Thyroid gland (tissue), 4 donors: ENCODE measurements around the gene OTOF. TPM values are rescaled to one million over a fixed set of nuclear protein-coding genes. Genes with fewer than 3 reads are reported as not detected.

ENCODE experiments used
- DNase-seq, 2 donors: peaks; one replicate each; pipeline ENCODE4 v3.0.0-alpha.2; 2019
- H3K27ac ChIP-seq, 3 donors: fragments of 200-600 bp; sonication (generic); 1 replicate in 2 of 3; 2 replicates in 1 of 3; pipeline ENCODE4 v1.5.1; 2016 to 2019; ENCODE audit warnings: mild to moderate bottlenecking in 1 of 3, moderate library complexity in 1 of 3
- H3K27me3 ChIP-seq: fragments of 200-600 bp; sonication (generic); one replicate; pipeline ENCODE4 v1.5.1; 2019
- H3K36me3 ChIP-seq, 2 donors: fragments of 200-600 bp; sonication (generic); one replicate each; pipeline ENCODE4 v1.5.1; 2016 to 2019
- H3K4me1 ChIP-seq, 2 donors: fragments of 200-600 bp; sonication (generic); one replicate each; pipeline ENCODE4 v1.5.1; 2017 to 2019
- H3K4me3 ChIP-seq, 3 donors: fragments of 200-600 bp; sonication (generic); replicated peaks in 1 of 3; 1 replicate in 2 of 3; 2 replicates in 1 of 3; pipeline ENCODE4 v1.5.1; 2016; ENCODE audit warnings: mild to moderate bottlenecking in 1 of 3
- H3K9me3 ChIP-seq: fragments of 200-600 bp; sonication (generic); one replicate; pipeline ENCODE4 v1.5.1; 2017
- POLR2A ChIP-seq, 2 donors: fragments of 450-650 bp; IDR thresholded peaks; one replicate each; pipeline ENCODE4 v1.6.1; 2017; ENCODE audit warnings: antibody characterized with exemption in 2 of 2, mild to moderate bottlenecking in 2 of 2, moderate library complexity in 1 of 2
- WGBS, 2 donors: methylation state at CpG; one replicate each; pipeline ENCODE4 v1.1.5; 2017; 5-methylcytosine and 5-hydroxymethylcytosine counted together
- intact Hi-C: fragments of 100-400 bp; cut with DNase I; formaldehyde crosslinking; loops from one replicate; pipeline ENCODE4 v1.15.1; 2023
- total RNA-seq, 4 donors: library from RNA; depleted of rRNA; stranded (reverse); fragments of >200 nt; gene quantifications; one replicate each; pipeline ENCODE4 v1.2.3, GENCODE V29; 2016
- TF ChIP-seq, protein P1 (sequence below), 6 experiments: fragments of 200-600 bp in 3 of 6; fragments of 450-650 bp in 3 of 6; sonication (generic) in 3 of 6; IDR thresholded peaks; one replicate each; pipeline ENCODE4 v1.5.1; 2016 to 2019; ENCODE audit warnings: antibody characterized with exemption in 6 of 6, mild to moderate bottlenecking in 2 of 6, inconsistent platforms in 1 of 6, moderate library complexity in 1 of 6

Gene OTOF
- total RNA-seq, 4 donors from 2014 or later = 0.67 TPM; not detected in 3

- no peak overlapping the region for H3K27ac ChIP-seq
- no peaks in the 10 kb centered on the region for H3K36me3 ChIP-seq
- H3K27me3 ChIP-seq = no peaks in the 10 kb centered on the region
- no peak overlapping the region for H3K4me3 ChIP-seq
- DNase-seq = no peak
- intact Hi-C loops = no loop called here
- no peak for TF ChIP-seq POLR2A (IDR thresholded peaks at IDR 0.05)
- TF ChIP-seq, protein P1, sequence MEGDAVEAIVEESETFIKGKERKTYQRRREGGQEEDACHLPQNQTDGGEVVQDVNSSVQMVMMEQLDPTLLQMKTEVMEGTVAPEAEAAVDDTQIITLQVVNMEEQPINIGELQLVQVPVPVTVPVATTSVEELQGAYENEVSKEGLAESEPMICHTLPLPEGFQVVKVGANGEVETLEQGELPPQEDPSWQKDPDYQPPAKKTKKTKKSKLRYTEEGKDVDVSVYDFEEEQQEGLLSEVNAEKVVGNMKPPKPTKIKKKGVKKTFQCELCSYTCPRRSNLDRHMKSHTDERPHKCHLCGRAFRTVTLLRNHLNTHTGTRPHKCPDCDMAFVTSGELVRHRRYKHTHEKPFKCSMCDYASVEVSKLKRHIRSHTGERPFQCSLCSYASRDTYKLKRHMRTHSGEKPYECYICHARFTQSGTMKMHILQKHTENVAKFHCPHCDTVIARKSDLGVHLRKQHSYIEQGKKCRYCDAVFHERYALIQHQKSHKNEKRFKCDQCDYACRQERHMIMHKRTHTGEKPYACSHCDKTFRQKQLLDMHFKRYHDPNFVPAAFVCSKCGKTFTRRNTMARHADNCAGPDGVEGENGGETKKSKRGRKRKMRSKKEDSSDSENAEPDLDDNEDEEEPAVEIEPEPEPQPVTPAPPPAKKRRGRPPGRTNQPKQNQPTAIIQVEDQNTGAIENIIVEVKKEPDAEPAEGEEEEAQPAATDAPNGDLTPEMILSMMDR (IDR thresholded peaks at IDR 0.05) = no peak
- H3K4me1 ChIP-seq = no peaks in the 10 kb centered on the region
- 86 to 90% methylated on average over 16 to 17 of the region's 20 CpGs for WGBS, 2 donors
- no peaks in the 10 kb centered on the region for H3K9me3 ChIP-seq
Observed at GRCh38 chr2:26488463-26489212, 10.7 kb upstream of the OTOF start.

DNA sequence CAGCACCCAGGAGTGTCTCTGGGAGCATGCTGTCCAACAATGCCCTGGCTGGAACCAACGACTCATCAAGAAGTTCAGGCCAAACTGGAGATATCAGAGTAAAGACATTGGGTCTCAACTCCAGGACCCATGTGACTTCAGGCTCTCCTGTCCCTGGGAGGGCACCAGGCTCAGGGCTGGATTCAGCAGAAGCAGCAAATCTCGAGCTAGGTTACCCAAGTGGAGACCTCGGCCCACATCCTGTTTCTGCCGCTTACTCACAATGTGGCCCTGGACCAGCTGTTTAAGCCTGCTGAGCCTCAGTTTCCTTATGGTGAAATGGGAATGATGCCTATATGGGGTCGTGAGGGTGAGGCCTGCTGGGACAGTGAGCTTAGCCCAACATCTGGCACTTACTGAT, 9.3 kb upstream of the OTOF start:
- intact Hi-C loops = no loop called here
- TF ChIP-seq POLR2A (IDR thresholded peaks at IDR 0.05) = no peak

DNA sequence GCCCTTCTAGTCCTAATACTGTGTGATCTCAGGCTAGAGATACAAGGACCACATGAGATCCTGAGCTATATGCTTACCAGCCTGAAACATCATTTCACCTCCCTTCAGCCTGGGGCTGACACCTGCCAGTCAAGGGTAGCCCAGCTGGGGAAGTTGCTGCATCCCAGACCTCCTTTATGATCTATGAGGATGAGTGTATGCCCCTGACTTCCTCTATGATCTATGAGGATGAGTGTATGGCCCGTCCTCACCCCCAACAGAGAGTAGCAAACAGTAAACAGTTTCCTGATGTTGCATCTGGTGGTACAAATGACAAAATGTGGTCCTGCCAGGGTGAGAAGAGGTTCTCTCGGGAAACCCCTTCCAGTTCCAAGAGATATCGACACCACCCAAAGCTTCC, 8.9 kb upstream of the OTOF start:
- intact Hi-C loops = no loop called here
- WGBS, 2 donors = 93 to 97% methylated on average over 3 of the region's 3 CpGs
- Histone ChIP-seq H3K27me3 (no peaks in the 10 kb centered on the region), H3K4me3 (no peak overlapping the region), H3K36me3 (no peaks in the 10 kb centered on the region), H3K9me3 (no peaks in the 10 kb centered on the region), H3K4me1 (no peaks in the 10 kb centered on the region), H3K27ac (no peak overlapping the region)
- TF ChIP-seq, protein P1 (IDR thresholded peaks at IDR 0.05) = no peak
- no peak for TF ChIP-seq POLR2A (IDR thresholded peaks at IDR 0.05)
- no peak for DNase-seq

More for the DNA sequence above, 9.3 kb upstream of the OTOF start:
- 85 to 88% methylated on average over 5 of the region's 5 CpGs for WGBS, 2 donors
- DNase-seq = no peak
- H3K27ac ChIP-seq = no peak overlapping the region
- no peaks in the 10 kb centered on the region for H3K27me3 ChIP-seq
- no peaks in the 10 kb centered on the region for H3K4me1 ChIP-seq
- no peaks in the 10 kb centered on the region for H3K9me3 ChIP-seq
- no peak overlapping the region for H3K4me3 ChIP-seq
- no peaks in the 10 kb centered on the region for H3K36me3 ChIP-seq

DNA sequence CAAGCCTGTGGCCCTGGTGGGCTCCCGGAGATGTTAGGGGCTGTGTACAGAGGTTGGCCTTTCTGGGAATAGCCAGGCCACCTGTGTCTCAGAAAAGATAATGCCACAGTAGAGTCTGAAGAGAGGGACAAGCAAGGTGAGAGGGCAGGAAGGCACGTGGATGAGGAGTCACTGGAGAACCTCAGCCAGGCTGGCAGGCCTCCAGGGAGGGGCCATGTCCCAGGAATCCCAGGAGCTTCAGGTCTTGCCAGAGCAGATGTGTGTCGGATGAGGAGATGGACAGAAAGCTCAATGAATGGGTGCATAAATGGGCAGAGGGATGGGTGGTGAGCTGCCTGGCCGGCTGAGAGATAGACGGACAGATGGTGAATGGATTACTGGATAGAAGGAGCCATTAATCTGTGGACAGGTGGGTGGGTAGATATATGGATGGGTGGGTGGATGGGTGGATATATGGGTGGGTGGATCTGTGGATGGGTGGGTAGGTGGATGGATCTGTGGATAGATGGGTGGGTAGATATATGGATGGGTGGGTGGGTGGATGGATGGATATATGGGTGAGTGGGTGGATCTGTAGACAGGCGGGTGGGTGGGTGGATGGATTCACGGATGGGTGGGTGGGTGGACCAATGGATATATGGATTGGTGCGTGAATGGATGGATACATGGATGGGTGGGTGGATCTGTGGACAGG, 7.9 kb upstream of the OTOF start:
- 83 to 84% methylated on average over 8 of the region's 8 CpGs for WGBS, 2 donors
- intact Hi-C loops = no loop called here
- no peaks in the 10 kb centered on the region for H3K36me3 ChIP-seq
- H3K9me3 ChIP-seq = no peaks in the 10 kb centered on the region
- TF ChIP-seq POLR2A (IDR thresholded peaks at IDR 0.05) = no peak
- TF ChIP-seq, protein P1 (IDR thresholded peaks at IDR 0.05) = no peak
- no peak overlapping the region for H3K4me3 ChIP-seq
- no peak for DNase-seq
- H3K27ac ChIP-seq = no peak overlapping the region
- H3K4me1 ChIP-seq = no peaks in the 10 kb centered on the region
- no peaks in the 10 kb centered on the region for H3K27me3 ChIP-seq

- no peak for DNase-seq
- intact Hi-C loops = no loop called here
- TF ChIP-seq POLR2A (IDR thresholded peaks at IDR 0.05) = no peak
- TF ChIP-seq, protein P1 (IDR thresholded peaks at IDR 0.05) = no peak
- no peaks in the 10 kb centered on the region for H3K9me3 ChIP-seq
- H3K4me3 ChIP-seq = no peak overlapping the region
- no peaks in the 10 kb centered on the region for H3K4me1 ChIP-seq
- H3K27ac ChIP-seq = no peak overlapping the region
- 90 to 97% methylated on average over 2 of the region's 2 CpGs for WGBS, 2 donors
- no peaks in the 10 kb centered on the region for H3K36me3 ChIP-seq
- no peaks in the 10 kb centered on the region for H3K27me3 ChIP-seq
Observed at GRCh38 chr2:26485099-26485498, 7.2 kb upstream of the OTOF start.
